ENCODE data around the gene RPS4Y2.

- TF ChIP-seq BRF2 (CRISPR knock-in tag; IDR thresholded peaks at IDR 0.05) (no peak), CTCF (CRISPR knock-in tag; IDR thresholded peaks at IDR 0.05) (no peak), POLR2AphosphoS5 (IDR thresholded peaks at IDR 0.05; ENCODE audit: low read depth, low read length) (no peak), TAF1 (CRISPR knock-in tag; IDR thresholded peaks at IDR 0.05) (no peak), NR2F6 (IDR thresholded peaks at IDR 0.05) (no peak), NR2F6 (CRISPR knock-in tag; IDR thresholded peaks at IDR 0.05) (no peak), NCOA2 (CRISPR knock-in tag; IDR thresholded peaks at IDR 0.05) (no peak), GRHL1 (CRISPR knock-in tag; conservative IDR thresholded peaks at IDR 0.05) (no peak), HNRNPL (IDR thresholded peaks at IDR 0.05; ENCODE audit: low read depth, low read length) (no peak), MNT (IDR thresholded peaks at IDR 0.05) (no peak), ZNF780A (CRISPR knock-in tag; IDR thresholded peaks at IDR 0.05) (no peak)
Observed at GRCh38 chrY:20806243-20806642, 50.3 kb downstream of the RPS4Y2 start.

Measured in HepG2 (cell line).